ENCODE data around the gene ENPP7.

GRCh38 chr17:79690466-79690865 lies 40.3 kb upstream of the ENPP7 start:
- TF ChIP-seq CTCF (IDR thresholded peaks at IDR 0.05 in 4 of 5, conservative IDR thresholded peaks at IDR 0.05 in 1 of 5) = no peak
- no peak for TF ChIP-seq POLR2A (IDR thresholded peaks at IDR 0.05)
